HG03066 (cell line): ENCODE results near the gene GARNL3.

ENCODE experiments used
- ATAC-seq: cut with Tn5 transposase; IDR thresholded peaks from one replicate; pipeline ENCODE4 v1.9.1; 2021; ENCODE audit warnings: low read depth; ENCODE audit not compliant: unreplicated experiment

GARNL3 gene

DNA sequence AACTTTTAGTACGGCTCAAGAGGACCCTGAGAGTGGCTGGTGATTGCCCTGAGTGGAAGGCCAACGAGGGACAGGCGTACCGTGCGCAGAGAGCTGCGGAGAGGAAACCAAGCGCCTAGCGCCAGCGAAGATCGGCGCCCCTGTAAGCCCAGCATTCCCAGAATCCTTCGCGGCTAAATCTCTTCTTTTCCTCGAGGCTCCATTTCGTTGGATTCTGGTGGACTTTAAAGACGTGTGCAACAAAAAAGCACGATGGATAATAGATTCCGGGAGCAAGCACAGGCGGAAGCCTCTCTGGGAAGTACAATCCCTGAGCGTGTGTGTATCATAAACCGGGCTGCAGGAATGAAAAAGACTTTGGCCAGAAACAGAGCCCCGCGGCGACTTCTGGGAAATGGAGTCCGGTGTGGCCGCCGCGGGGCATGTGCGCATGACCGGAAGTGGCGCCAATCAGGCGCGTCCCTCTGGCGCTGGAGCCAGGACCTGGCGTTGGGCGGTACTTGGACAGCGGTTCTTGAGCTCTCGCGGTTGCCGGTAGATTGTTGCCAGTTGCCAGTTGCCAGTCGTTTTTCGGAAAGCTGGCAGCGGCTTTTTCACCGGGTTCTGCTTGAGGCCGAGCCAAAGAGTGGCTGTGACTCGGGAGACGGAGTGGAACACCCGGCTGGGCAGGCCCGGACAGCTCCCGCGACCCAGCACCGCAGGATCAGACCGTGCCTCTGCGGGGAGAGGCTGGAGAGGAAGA, 159.5 kb downstream of the GARNL3 start, which contains the start of gene ZNF79:
Gene ZNF79 (plus strand): TSS at position 449 of the 742 bp plus-strand sequence. CDS start 406 bp downstream, outside the sequence.
- ATAC-seq = peak; percentile 77

DNA sequence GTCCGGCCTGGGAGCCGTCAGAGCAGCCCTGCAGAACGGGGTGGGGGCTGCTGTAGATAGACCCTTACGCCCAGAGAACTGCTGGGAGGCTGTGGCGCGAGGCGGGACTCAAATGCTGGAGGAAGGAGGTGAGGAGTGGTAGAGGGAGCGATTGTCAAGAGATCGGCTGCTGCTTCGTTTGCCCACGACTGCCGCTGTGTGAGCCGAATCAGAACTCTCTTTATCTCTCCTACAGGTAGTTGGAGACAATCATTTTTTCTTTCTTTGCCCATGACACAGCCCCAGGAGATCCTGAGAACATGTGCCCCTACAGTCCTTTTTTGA, 160.1 kb downstream of the GARNL3 start:
- peak; percentile 14 for ATAC-seq

DNA sequence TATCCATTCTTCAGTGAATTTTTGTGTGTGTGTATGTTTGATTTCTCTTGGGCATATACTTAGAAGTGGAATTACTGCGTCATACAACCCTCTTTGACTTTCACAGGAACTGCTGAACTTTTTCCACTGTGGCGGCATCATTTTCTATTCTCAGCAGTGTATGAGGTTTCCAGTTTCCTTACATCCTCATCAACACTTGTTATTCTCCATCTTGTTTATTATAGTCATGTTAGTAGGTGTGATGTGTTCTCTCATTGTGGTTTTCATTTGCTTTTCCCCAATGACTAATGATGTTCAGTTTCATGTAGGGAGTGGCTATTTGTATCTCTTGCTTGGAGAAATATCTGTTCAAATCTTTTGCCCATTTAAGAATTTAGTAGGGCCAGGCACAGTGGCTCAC, 162.2 kb downstream of the GARNL3 start:
- ATAC-seq = no peak

DNA sequence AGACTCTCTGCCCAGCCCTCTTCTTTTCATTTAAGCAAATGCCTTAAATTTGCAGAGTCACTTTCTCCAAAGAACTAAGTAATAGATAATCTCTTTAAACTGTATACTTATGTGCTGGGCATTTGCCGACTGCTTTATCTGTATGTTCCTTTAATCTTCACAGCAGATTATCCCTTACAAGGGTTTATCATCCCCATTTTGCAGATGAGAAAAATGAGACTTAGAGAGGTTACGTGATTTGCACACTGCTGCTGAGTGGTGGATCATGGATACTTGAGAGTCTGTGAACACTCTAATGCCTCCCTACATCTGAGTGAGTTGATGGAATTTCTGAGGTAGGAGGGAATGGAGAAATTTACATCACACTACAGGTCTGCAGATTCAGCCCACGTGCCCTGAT, 163.8 kb downstream of the GARNL3 start:
- ATAC-seq = no peak

DNA sequence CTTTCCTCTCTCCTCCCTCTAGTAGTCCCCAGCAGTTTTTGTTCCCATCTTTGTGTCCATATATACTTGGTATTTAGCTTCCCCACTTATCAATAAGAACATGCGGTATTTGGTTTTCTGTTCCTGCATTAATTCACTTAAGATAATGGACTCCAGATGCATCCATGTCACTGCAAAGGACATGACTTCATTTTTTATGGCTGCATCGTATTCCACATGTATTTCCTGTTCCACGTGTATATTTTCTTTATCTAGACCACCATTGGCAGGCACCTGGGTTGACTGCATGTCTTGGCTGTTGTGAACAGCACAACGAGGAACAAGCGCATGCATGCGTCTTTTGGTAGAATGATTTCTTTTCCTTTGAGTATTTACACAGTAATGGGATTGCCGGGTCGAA, 165.8 kb downstream of the GARNL3 start:
- no peak for ATAC-seq

DNA sequence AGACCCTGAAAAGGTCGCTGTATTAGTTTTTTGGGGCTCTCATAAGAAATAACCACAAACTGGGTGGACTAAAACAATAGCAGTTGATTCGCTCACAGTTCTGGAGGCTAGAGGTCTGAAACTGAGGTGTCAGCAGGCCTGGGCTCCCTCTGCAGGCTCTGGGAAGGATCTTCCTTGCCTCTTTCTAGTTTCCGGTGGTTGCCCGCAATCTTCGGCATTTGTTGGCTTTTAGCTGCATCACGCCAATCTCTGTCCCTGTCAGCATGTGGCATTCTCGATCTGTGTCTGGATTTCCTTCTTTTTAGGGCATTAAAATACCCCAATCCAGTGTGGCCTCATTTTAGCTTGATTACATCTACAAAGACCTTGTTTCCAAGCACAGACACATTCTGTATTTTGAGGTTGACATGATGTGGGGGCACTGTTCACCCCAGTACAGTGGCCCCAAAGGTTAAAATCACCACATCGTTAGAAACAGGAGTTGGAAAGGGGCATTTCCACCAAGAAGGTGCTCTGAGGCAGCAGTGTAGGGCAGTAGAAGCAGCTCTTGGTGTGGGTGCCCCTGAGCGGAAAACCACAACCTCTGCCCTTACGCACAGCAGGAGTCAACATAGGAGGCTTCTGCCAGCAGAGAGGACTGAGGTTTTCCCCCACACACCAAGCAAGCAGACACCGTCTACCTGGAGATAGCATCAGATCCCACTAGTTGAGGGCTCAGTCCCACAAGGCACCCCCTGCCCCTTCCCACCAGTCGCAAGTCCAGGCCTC, 173.1 kb downstream of the GARNL3 start:
- no peak for ATAC-seq

DNA sequence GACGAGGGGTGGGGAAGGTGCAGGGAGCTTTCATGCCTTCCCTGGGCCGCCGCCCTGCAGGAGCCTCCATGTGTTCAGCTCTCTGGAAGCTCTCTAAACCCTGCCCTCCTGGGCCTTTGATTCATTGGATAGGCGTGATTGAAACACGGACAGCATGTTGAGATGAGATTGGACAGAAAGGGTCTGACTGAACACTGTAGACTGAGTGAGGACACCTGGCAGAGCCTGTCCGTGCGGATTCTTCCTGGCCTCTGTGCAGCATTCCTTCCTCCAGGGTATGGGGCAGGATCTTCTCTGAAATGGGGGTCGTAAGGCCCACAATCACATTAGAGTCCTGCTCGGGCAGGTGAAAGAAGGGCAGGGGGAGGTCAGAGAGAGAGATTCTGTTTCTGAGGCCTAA, 173.8 kb downstream of the GARNL3 start:
- no peak for ATAC-seq
